HCT116 (cell line): ENCODE measurements around the gene RNASE1. TPM values are rescaled to one million over a fixed set of nuclear protein-coding genes. Genes with fewer than 3 reads are reported as not detected.

Source experiments
- ATAC-seq: fragments of 200-7000 bp; cut with Tn5 transposase; 2 replicates; pipeline ENCODE4 v1.9.1; 2020; ENCODE audit warnings: mild to moderate bottlenecking, moderate library complexity
- BruUV-seq: library from RNA; stranded (reverse); fragments of 400-500 nt; replicated peaks from 2 replicates; lab custom pipeline; 2021; lab: Mats Ljungman, UMichigan
- CTCF ChIA-PET: fragments of 300-600 bp; sonication (Branson Sonifier 250); formaldehyde crosslinking; loops from one replicate; lab custom pipeline; 2021; ENCODE audit warnings: antibody characterized with exemption; lab: Charles Lee
- POLR2A ChIA-PET: fragments of 300-600, 350-600 bp; sonication (Branson Sonifier 250); formaldehyde crosslinking; loops from one replicate; lab custom pipeline; 2021; ENCODE audit warnings: antibody characterized with exemption; lab: Charles Lee
- RAD21 ChIA-PET, 2 experiments: fragments of 300-600 bp; sonication (Branson Sonifier 250); formaldehyde crosslinking; loops; one replicate each; lab custom pipeline; 2023; ENCODE audit warnings: low total read pairs in 2 of 2; ENCODE audit not compliant: uncharacterized antibody in 2 of 2, unreplicated experiment in 2 of 2, low non-redundant PET in 1 of 2; lab: Charles Lee
- DNase-seq: peaks from one replicate; pipeline ENCODE4 v3.0.0-alpha.2; 2010; ENCODE audit warnings: low read depth, low spot score
- H2AFZ ChIP-seq: fragments of 200-600 bp; shearing (Covaris generic), sonication (generic); 2 replicates; pipeline ENCODE4 v1.6.1; 2017; ENCODE audit warnings: low read depth, mixed run types, mixed read lengths, antibody characterized with exemption, low read length; ENCODE audit not compliant: poor library complexity, severe bottlenecking
- H3K27ac ChIP-seq: 2 replicates; pipeline ENCODE4 v1.5.1; 2012; ENCODE audit warnings: low read depth, low read length
- H3K27me3 ChIP-seq: fragments of 200-600 bp; sonication (generic); 2 replicates; pipeline ENCODE4 v1.6.1; 2016; ENCODE audit warnings: mixed run types, low read length, mixed read lengths; ENCODE audit not compliant: insufficient read depth
- H3K36me3 ChIP-seq, 2 experiments: fragments of 200-500 bp in 1 of 2; fragments of 200-600 bp in 1 of 2; sonication (Bioruptor generic) in 1 of 2; sonication (generic) in 1 of 2; 2 replicates each; pipeline versions ENCODE4 v1.5.1 to v1.6.1; 2014 to 2016; ENCODE audit warnings: low read length in 2 of 2, inconsistent platforms in 1 of 2, mixed read lengths in 1 of 2, mixed run types in 1 of 2; ENCODE audit not compliant: insufficient read depth in 2 of 2, control insufficient read depth in 1 of 2
- H3K4me1 ChIP-seq, 2 experiments: fragments of 200-600 bp in 1 of 2; sonication (generic) in 1 of 2; 2 replicates each; pipeline versions ENCODE4 v1.5.1 to v1.6.1; 2012 to 2017; ENCODE audit warnings: low read length in 2 of 2, inconsistent platforms in 1 of 2, mild to moderate bottlenecking in 1 of 2, mixed read lengths in 1 of 2, mixed run types in 1 of 2, moderate library complexity in 1 of 2; ENCODE audit not compliant: insufficient read depth in 2 of 2, control insufficient read depth in 1 of 2
- H3K4me2 ChIP-seq: fragments of 200-600 bp; sonication (generic); 2 replicates; pipeline ENCODE4 v1.6.1; 2017; ENCODE audit warnings: mixed run types, low read length, mixed read lengths
- H3K4me3 ChIP-seq, 2 experiments: fragments of 200-600 bp in 1 of 2; sonication (generic) in 1 of 2; replicated peaks in 1 of 2; 2 replicates each; pipeline ENCODE4 v1.5.1; 2011 to 2016; ENCODE audit warnings: low read length in 2 of 2, control low read depth in 1 of 2, low read depth in 1 of 2, mild to moderate bottlenecking in 1 of 2, mixed read lengths in 1 of 2, mixed run types in 1 of 2
- H3K79me2 ChIP-seq: fragments of 200-600 bp; sonication (generic); 2 replicates; pipeline ENCODE4 v1.6.1; 2017; ENCODE audit warnings: mild to moderate bottlenecking, mixed run types, low read length, moderate library complexity, mixed read lengths; ENCODE audit not compliant: insufficient read depth
- H3K9ac ChIP-seq: fragments of 200-600 bp; sonication (generic); 2 replicates; pipeline ENCODE4 v1.6.1; 2016; ENCODE audit warnings: low read length, mixed read lengths
- H3K9me2 ChIP-seq: fragments of 200-600 bp; sonication (generic), shearing (Covaris generic); 2 replicates; pipeline ENCODE4 v1.6.1; 2017; ENCODE audit warnings: mixed run types, mild to moderate bottlenecking, moderate library complexity; ENCODE audit not compliant: insufficient read depth
- H3K9me3 ChIP-seq, 2 experiments: fragments of 200-500 bp in 1 of 2; fragments of 200-600 bp in 1 of 2; sonication (Bioruptor generic) in 1 of 2; sonication (generic) in 1 of 2; 2 replicates each; pipeline ENCODE4 v1.6.1; 2014 to 2017; ENCODE audit warnings: low read length in 2 of 2, mixed read lengths in 2 of 2, inconsistent platforms in 1 of 2, low read depth in 1 of 2, mild to moderate bottlenecking in 1 of 2, mixed run types in 1 of 2, moderate library complexity in 1 of 2; ENCODE audit not compliant: control insufficient read depth in 1 of 2, insufficient read depth in 1 of 2
- H4K20me1 ChIP-seq: fragments of 200-600 bp; sonication (generic), shearing (Covaris generic); 2 replicates; pipeline ENCODE4 v1.6.1; 2017; ENCODE audit warnings: mixed run types, mild to moderate bottlenecking, moderate library complexity; ENCODE audit not compliant: insufficient read depth
- CBX3 ChIP-seq: IDR thresholded peaks from 2 replicates; pipeline ENCODE4 v1.6.1; 2012; ENCODE audit warnings: low read depth
- ELF1 ChIP-seq: IDR thresholded peaks from 2 replicates; pipeline ENCODE4 v1.6.1; 2012; ENCODE audit warnings: low read depth, borderline replicate concordance
- EZH2phosphoT487 ChIP-seq: fragments of 200-600 bp; IDR thresholded peaks from 2 replicates; pipeline ENCODE4 v1.6.1; 2018; ENCODE audit warnings: antibody characterized with exemption, borderline replicate concordance
- FOSL1 ChIP-seq: IDR thresholded peaks from 2 replicates; pipeline ENCODE4 v1.6.1; 2012; ENCODE audit warnings: low read depth
- JUND ChIP-seq: IDR thresholded peaks from 2 replicates; pipeline ENCODE4 v1.6.1; 2012
- RAD21 ChIP-seq: IDR thresholded peaks from 2 replicates; pipeline ENCODE4 v1.6.1; 2012; ENCODE audit warnings: low read depth, mild to moderate bottlenecking
- SP1 ChIP-seq: IDR thresholded peaks from 2 replicates; pipeline ENCODE4 v1.6.1; 2012; ENCODE audit warnings: low read depth
- ZFX ChIP-seq: fragments of 450-650 bp; IDR thresholded peaks from 2 replicates; pipeline ENCODE4 v1.6.1; 2017
- ZNF274 ChIP-seq: fragments of 200-500 bp; sonication (Bioruptor generic); IDR thresholded peaks from 2 replicates; pipeline ENCODE4 v1.6.1; 2014; ENCODE audit warnings: mild to moderate bottlenecking, low read depth, low read length, inconsistent platforms
- intact Hi-C: fragments of 100-400 bp; cut with micrococcal nuclease; formaldehyde crosslinking; loops from 2 replicates; pipeline ENCODE4 v1.10.0; 2022
- total RNA-seq: library from RNA; stranded (reverse); gene quantifications from one replicate; pipeline ENCODE4 v1.2.1, GENCODE V29; 2021; ENCODE audit not compliant: unreplicated experiment
- TF ChIP-seq, protein P1 (sequence below), 3 experiments: fragments of 200-600 bp in 1 of 3; sonication (generic) in 1 of 3; IDR thresholded peaks in 2 of 3; conservative IDR thresholded peaks in 1 of 3; 2 replicates each; pipeline ENCODE4 v1.5.1; 2012 to 2017; ENCODE audit warnings: low read depth in 2 of 3, low read length in 2 of 3, antibody characterized with exemption in 1 of 3, borderline replicate concordance in 1 of 3, control low read depth in 1 of 3, mild to moderate bottlenecking in 1 of 3, mixed read lengths in 1 of 3, mixed run types in 1 of 3, moderate library complexity in 1 of 3; ENCODE audit not compliant: insufficient read depth in 1 of 3

The RNASE1 gene
- total RNA-seq, 1 experiment from 2014 or later: 3.3 TPM

- peak overlapping the region; percentile 63 for H3K4me2 ChIP-seq
- RAD21 ChIA-PET: no interaction called here
- peak overlapping the region; percentile 36; the same call in 1 of the 2 replicates for H3K27ac ChIP-seq
- BruUV-seq: no TSS peak
- POLR2A ChIA-PET: interaction anchor here (1.0 to 1.3 kb wide), 2 partner anchors 25 to 164 kb away, joined by 3 read pairs; partner anchors contain the start of gene RNASE4
- ATAC-seq (peak; percentile 98), DNase-seq (peak; percentile 32)
- H3K27me3 ChIP-seq: no peaks in the 10 kb centered on the region
- intact Hi-C loops: no loop called here
- H3K9ac ChIP-seq: peak overlapping the region; percentile 16
- H3K4me3 ChIP-seq: peak overlapping the region; percentile 6 to 33; a peak in 2 of 4 replicates
- CTCF ChIA-PET: interaction anchor here (2.0 to 4.5 kb wide), 4 partner anchors 10 to 123 kb away, joined by 7 to 38 read pairs (median 14); no protein-coding TSS in a partner anchor
- no peaks in the 10 kb centered on the region for H3K36me3 ChIP-seq
- TF ChIP-seq CBX3 (no peak), ZFX (no peak), SP1 (peak; percentile 66; the same call in 1 of the 2 replicates), EZH2phosphoT487 (no peak), FOSL1 (peak; percentile 73), ELF1 (no peak), JUND (peak; percentile 63), RAD21 (no peak), ZNF274 (no peak)
- TF ChIP-seq, protein P1, sequence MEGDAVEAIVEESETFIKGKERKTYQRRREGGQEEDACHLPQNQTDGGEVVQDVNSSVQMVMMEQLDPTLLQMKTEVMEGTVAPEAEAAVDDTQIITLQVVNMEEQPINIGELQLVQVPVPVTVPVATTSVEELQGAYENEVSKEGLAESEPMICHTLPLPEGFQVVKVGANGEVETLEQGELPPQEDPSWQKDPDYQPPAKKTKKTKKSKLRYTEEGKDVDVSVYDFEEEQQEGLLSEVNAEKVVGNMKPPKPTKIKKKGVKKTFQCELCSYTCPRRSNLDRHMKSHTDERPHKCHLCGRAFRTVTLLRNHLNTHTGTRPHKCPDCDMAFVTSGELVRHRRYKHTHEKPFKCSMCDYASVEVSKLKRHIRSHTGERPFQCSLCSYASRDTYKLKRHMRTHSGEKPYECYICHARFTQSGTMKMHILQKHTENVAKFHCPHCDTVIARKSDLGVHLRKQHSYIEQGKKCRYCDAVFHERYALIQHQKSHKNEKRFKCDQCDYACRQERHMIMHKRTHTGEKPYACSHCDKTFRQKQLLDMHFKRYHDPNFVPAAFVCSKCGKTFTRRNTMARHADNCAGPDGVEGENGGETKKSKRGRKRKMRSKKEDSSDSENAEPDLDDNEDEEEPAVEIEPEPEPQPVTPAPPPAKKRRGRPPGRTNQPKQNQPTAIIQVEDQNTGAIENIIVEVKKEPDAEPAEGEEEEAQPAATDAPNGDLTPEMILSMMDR (IDR thresholded peaks at IDR 0.05 in 2 of 3, conservative IDR thresholded peaks at IDR 0.05 in 1 of 3; ENCODE audit: borderline replicate concordance in 1 of 3, insufficient read depth in 1 of 3, low read depth in 2 of 3, low read length in 2 of 3): no peak
- H3K9me3 ChIP-seq: no peaks in the 10 kb centered on the region
- H2AFZ ChIP-seq: no peak overlapping the region
- H4K20me1 ChIP-seq: no peaks in the 10 kb centered on the region
- peaks cover 17 to 20% of the 10 kb centered on the region in 2 experiments for H3K4me1 ChIP-seq
- no peaks in the 10 kb centered on the region for H3K9me2 ChIP-seq
- no peaks in the 10 kb centered on the region for H3K79me2 ChIP-seq
Measured at GRCh38 chr14:20848316-20848954, 45.8 kb upstream of the RNASE1 start.
